ENCODE measurements around the gene RGS11. TPM values are rescaled to one million over a fixed set of nuclear protein-coding genes. Genes with fewer than 3 reads are reported as not detected.

The RGS11 gene
- polyA plus RNA-seq, 1 donor from 2014 or later, result 3.5 TPM

DNA sequence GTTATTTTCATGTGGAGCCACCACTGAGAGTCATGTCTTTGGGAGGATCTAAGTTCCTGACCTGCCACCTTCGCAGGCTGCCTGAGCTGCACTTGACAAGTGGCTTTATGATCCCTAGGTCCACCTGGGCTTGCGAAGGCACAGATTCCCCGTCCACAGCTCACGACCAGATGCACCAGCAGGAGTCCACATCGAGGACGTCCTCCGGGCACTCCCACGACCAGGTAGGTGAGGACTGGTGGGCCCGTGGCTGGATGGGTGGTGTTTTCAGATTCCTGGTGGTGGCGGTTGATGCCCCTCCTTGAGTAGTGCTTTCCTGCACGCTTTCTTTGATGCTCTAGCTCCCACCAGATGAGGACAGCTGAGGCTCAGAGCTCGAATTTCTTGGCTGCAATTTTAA is 26.3 kb downstream of the RGS11 start:
- H3K36me3 ChIP-seq (ENCODE audit: insufficient read depth, low read length), result no peaks in the 10 kb centered on the region
- no peak overlapping the region for H3K4me3 ChIP-seq (ENCODE audit: low read length)

GRCh38 chr16:247027-247426 is 28.7 kb downstream of the RGS11 start:
- no peaks in the 10 kb centered on the region for H3F3A ChIP-seq (ENCODE audit: insufficient read depth, low read length, poor library complexity, severe bottlenecking)
- no peaks in the 10 kb centered on the region for H3K36me3 ChIP-seq (ENCODE audit: insufficient read depth, low read length)
- H3K4me2 ChIP-seq (ENCODE audit: low read length), result no peak overlapping the region
- H3K9me2 ChIP-seq (ENCODE audit: insufficient read depth, low read length), result no peaks in the 10 kb centered on the region
- TF ChIP-seq MXI1 (conservative IDR thresholded peaks at IDR 0.05; ENCODE audit: poor library complexity, severe bottlenecking) (no peak), RAD21 (conservative IDR thresholded peaks at IDR 0.05) (no peak)
- no peaks in the 10 kb centered on the region for H3K27me3 ChIP-seq (ENCODE audit: insufficient read depth, low read depth, low read length)
- no peak overlapping the region for H2AFZ ChIP-seq (ENCODE audit: low read depth, low read length)
- H3K79me2 ChIP-seq (replicated peaks; ENCODE audit: insufficient read depth, low read length), result peaks cover 6% of the 10 kb centered on the region
- H4K20me1 ChIP-seq (ENCODE audit: insufficient read depth), result no peaks in the 10 kb centered on the region
- H3K4me3 ChIP-seq (ENCODE audit: low read length), result no peak overlapping the region
- H3K9ac ChIP-seq (ENCODE audit: low read length), result no peak overlapping the region
- H3K27ac ChIP-seq (ENCODE audit: low read length), result no peak overlapping the region
- H3K9me3 ChIP-seq (ENCODE audit: low read length), result no peaks in the 10 kb centered on the region

More for the DNA sequence above, 26.3 kb downstream of the RGS11 start:
- Histone ChIP-seq H3K9me3 (ENCODE audit: low read length) (no peaks in the 10 kb centered on the region), H3F3A (ENCODE audit: insufficient read depth, low read length, poor library complexity, severe bottlenecking) (no peaks in the 10 kb centered on the region), H3K9me2 (ENCODE audit: insufficient read depth, low read length) (no peaks in the 10 kb centered on the region), H3K27me3 (ENCODE audit: insufficient read depth, low read depth, low read length) (no peaks in the 10 kb centered on the region), H2AFZ (ENCODE audit: low read depth, low read length) (no peak overlapping the region), H4K20me1 (ENCODE audit: insufficient read depth) (no peaks in the 10 kb centered on the region), H3K4me2 (ENCODE audit: low read length) (no peak overlapping the region), H3K27ac (ENCODE audit: low read length) (no peak overlapping the region), H3K79me2 (replicated peaks; ENCODE audit: insufficient read depth, low read length) (no peaks in the 10 kb centered on the region), H3K9ac (ENCODE audit: low read length) (no peak overlapping the region)
- no peak for TF ChIP-seq CTCF (IDR thresholded peaks at IDR 0.05; ENCODE audit: poor library complexity, severe bottlenecking)
- no peak for TF ChIP-seq TAF1 (IDR thresholded peaks at IDR 0.05; ENCODE audit: low read depth)
- no peak for TF ChIP-seq EP300 (conservative IDR thresholded peaks at IDR 0.05; ENCODE audit: poor library complexity, severe bottlenecking)
- no peak for TF ChIP-seq EZH2 (IDR thresholded peaks at IDR 0.05; ENCODE audit: borderline replicate concordance, insufficient read depth, low read length, poor library complexity, severe bottlenecking)
- no peak for TF ChIP-seq SMC3 (conservative IDR thresholded peaks at IDR 0.05; ENCODE audit: poor library complexity)
- TF ChIP-seq RAD21 (conservative IDR thresholded peaks at IDR 0.05), result no peak
- TF ChIP-seq REST (IDR thresholded peaks at IDR 0.05; ENCODE audit: borderline replicate concordance), result no peak
- no peak for TF ChIP-seq POLR2AphosphoS5 (IDR thresholded peaks at IDR 0.05)
- no peak for TF ChIP-seq MXI1 (conservative IDR thresholded peaks at IDR 0.05; ENCODE audit: poor library complexity, severe bottlenecking)

- no peak overlapping the region for H3K9ac ChIP-seq (ENCODE audit: low read length)
- H2AFZ ChIP-seq (ENCODE audit: low read depth, low read length), result no peak overlapping the region
- H3K79me2 ChIP-seq (replicated peaks; ENCODE audit: insufficient read depth, low read length), result peaks cover 13% of the 10 kb centered on the region
- no peak for TF ChIP-seq CTCF (IDR thresholded peaks at IDR 0.05; ENCODE audit: poor library complexity, severe bottlenecking)
- no peak for TF ChIP-seq POLR2AphosphoS5 (IDR thresholded peaks at IDR 0.05)
- no peak for TF ChIP-seq MXI1 (conservative IDR thresholded peaks at IDR 0.05; ENCODE audit: poor library complexity, severe bottlenecking)
- no peak for TF ChIP-seq REST (IDR thresholded peaks at IDR 0.05; ENCODE audit: borderline replicate concordance)
- no peak for TF ChIP-seq SMC3 (conservative IDR thresholded peaks at IDR 0.05; ENCODE audit: poor library complexity)
- no peak for TF ChIP-seq RAD21 (conservative IDR thresholded peaks at IDR 0.05)
- TF ChIP-seq EP300 (conservative IDR thresholded peaks at IDR 0.05; ENCODE audit: poor library complexity, severe bottlenecking), result no peak
- no peak for TF ChIP-seq EZH2 (IDR thresholded peaks at IDR 0.05; ENCODE audit: borderline replicate concordance, insufficient read depth, low read length, poor library complexity, severe bottlenecking)
- TF ChIP-seq TAF1 (IDR thresholded peaks at IDR 0.05; ENCODE audit: low read depth), result no peak
- no peaks in the 10 kb centered on the region for H3K9me2 ChIP-seq (ENCODE audit: insufficient read depth, low read length)
- no peaks in the 10 kb centered on the region for H3F3A ChIP-seq (ENCODE audit: insufficient read depth, low read length, poor library complexity, severe bottlenecking)
- no peak overlapping the region for H3K4me2 ChIP-seq (ENCODE audit: low read length)
- no peak overlapping the region for H3K4me3 ChIP-seq (ENCODE audit: low read length)
- H3K27me3 ChIP-seq (ENCODE audit: insufficient read depth, low read depth, low read length), result no peaks in the 10 kb centered on the region
- no peaks in the 10 kb centered on the region for H3K9me3 ChIP-seq (ENCODE audit: low read length)
- H3K36me3 ChIP-seq (ENCODE audit: insufficient read depth, low read length), result no peaks in the 10 kb centered on the region
- no peak overlapping the region for H3K27ac ChIP-seq (ENCODE audit: low read length)
- H4K20me1 ChIP-seq (ENCODE audit: insufficient read depth), result no peaks in the 10 kb centered on the region
Observed at GRCh38 chr16:245105-245504, 30.6 kb downstream of the RGS11 start.

Measured in neural cell (in vitro differentiated cells).